GM12891 (cell line): ENCODE data around the gene CBFA2T3.
A peak's percentile ranks its signal among the peaks of the same experiment; 100 is the strongest.

Experiments used
- DNase-seq: peaks from one replicate; pipeline ENCODE4 v3.0.0; 2011; ENCODE audit warnings: low spot score; ENCODE audit not compliant: insufficient read length
- FAIRE-seq: peaks from 2 replicates; lab custom pipeline; 2011; peaks lifted over from hg19 to GRCh38; lab: Jason Lieb, UNC
- PAX5 ChIP-seq: IDR thresholded peaks from 2 replicates; pipeline ENCODE4 v1.6.1; 2011; ENCODE audit warnings: low read length, moderate library complexity, mild to moderate bottlenecking; ENCODE audit not compliant: insufficient read depth, severe bottlenecking
- POLR2A ChIP-seq: IDR thresholded peaks from 2 replicates; pipeline ENCODE4 v1.6.1; 2011; ENCODE audit warnings: low read depth, low read length, control low read depth
- POLR2AphosphoS5 ChIP-seq: IDR thresholded peaks from 2 replicates; pipeline ENCODE4 v1.6.1; 2011; ENCODE audit warnings: low read depth, low read length, control low read depth
- POU2F2 ChIP-seq: IDR thresholded peaks from 2 replicates; pipeline ENCODE4 v1.6.1; 2011; ENCODE audit warnings: low read depth, mild to moderate bottlenecking, control low read depth, low read length, moderate library complexity
- SPI1 ChIP-seq: IDR thresholded peaks from 2 replicates; pipeline ENCODE4 v1.6.1; 2011; ENCODE audit warnings: low read depth, low read length, control low read depth
- TAF1 ChIP-seq: IDR thresholded peaks from 2 replicates; pipeline ENCODE4 v1.6.1; 2011; ENCODE audit warnings: low read depth, low read length, control low read depth

CBFA2T3 gene

DNA sequence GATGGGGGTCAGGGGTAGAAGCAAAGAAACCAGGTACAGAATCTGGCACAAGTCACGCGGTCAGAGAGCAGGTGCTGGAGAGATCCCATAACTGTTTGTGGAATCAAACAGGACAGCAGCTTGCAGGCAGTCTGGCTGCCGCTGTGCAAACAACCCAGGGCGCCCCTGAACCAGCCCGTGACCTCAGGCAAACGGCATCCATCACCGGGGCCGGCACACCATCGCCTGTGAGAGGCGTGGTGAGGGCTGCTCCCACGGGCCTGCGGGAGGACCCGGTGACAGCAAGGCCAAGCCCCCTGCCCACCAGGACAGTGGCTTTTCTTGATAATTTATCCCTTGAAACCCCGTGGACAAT lies 47.9 kb downstream of the CBFA2T3 start:
- FAIRE-seq (no peak), DNase-seq (no peak)
- TF ChIP-seq PAX5 (no peak), POU2F2 (no peak), SPI1 (no peak), POLR2AphosphoS5 (no peak), TAF1 (no peak)

- TF ChIP-seq POLR2A, result no peak
- DNase-seq (no peak), FAIRE-seq (no peak)
Observed at GRCh38 chr16:88928405-88929090, 48.5 kb downstream of the CBFA2T3 start.

DNA sequence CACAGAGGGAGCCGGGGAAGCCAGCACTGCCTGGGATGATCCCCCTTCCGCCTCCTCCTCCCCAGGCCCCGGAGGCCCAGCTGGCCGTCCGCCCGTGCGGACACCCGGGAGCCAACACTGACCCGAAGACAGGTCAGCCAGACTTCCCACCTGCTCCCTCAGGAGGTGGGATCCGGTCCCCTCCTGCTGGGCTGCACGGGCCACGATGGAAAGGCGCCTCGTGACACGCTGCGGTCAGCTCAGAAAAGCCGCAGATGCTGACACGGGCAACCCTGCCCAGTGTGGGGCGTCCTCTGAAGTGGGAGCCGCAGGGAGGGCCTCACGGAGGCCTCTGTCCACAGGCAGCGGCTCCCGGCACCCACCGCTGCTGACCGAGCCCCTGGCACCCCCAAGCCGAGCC lies 49.3 kb downstream of the CBFA2T3 start:
- FAIRE-seq (no peak), DNase-seq (no peak)
- TF ChIP-seq SPI1 (no peak), POLR2A (no peak)

DNA sequence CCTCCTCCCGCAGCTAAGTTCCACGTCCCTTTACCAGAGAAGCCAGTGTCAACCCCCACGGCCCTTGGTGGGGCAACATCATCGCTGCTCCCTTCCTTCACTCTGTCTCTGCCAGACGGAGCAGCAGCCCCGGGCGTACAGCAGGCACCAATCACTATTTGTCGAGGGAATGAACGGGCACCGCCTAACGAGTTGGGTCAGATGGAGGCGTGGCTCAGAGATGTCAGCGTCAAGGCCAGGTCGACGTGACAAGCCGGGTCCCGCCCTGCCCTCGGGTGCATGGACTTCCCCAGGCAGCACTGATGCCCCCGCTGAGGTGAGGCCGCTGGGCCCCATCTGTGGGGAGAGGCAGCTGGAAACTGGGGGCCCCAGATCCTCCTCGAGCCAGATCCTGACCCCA lies 50.0 kb downstream of the CBFA2T3 start:
- FAIRE-seq (no peak), DNase-seq (no peak)
- TF ChIP-seq POLR2AphosphoS5 (no peak), POLR2A (no peak), PAX5 (no peak), SPI1 (no peak), POU2F2 (no peak), TAF1 (no peak)

GRCh38 chr16:88926374-88926990 lies 50.5 kb downstream of the CBFA2T3 start:
- FAIRE-seq (no peak), DNase-seq (no peak)
- TF ChIP-seq POLR2A, result no peak
- TF ChIP-seq TAF1, result no peak

DNA sequence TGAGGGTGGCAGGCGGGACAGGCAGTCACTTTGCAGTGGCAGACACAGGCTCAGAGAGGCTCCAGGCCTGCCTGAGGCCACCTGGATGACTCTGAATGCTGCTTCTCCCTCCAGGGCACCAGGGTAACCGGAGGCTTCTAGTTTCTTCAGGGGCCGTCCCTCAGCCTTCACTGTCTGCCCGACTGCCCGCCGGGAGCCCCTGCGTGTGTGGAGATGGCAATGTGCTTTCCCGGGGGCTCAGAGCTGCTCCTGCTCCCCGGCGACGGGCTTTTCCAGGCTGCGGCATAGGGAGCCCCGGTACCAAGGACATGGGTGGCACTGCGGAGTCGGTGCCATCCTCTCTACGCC lies 51.5 kb downstream of the CBFA2T3 start:
- FAIRE-seq (peak; percentile 79), DNase-seq (no peak)
- TF ChIP-seq SPI1, result no peak
- no peak for TF ChIP-seq POLR2AphosphoS5
- no peak for TF ChIP-seq TAF1
- no peak for TF ChIP-seq POLR2A
- no peak for TF ChIP-seq PAX5
- no peak for TF ChIP-seq POU2F2

- DNase-seq (peak; percentile 88), FAIRE-seq (peak; percentile 20)
- TF ChIP-seq POLR2A (no peak), SPI1 (no peak), TAF1 (no peak), PAX5 (no peak), POU2F2 (no peak), POLR2AphosphoS5 (no peak)
Observed at GRCh38 chr16:88924834-88925539, 52.0 kb downstream of the CBFA2T3 start.

DNA sequence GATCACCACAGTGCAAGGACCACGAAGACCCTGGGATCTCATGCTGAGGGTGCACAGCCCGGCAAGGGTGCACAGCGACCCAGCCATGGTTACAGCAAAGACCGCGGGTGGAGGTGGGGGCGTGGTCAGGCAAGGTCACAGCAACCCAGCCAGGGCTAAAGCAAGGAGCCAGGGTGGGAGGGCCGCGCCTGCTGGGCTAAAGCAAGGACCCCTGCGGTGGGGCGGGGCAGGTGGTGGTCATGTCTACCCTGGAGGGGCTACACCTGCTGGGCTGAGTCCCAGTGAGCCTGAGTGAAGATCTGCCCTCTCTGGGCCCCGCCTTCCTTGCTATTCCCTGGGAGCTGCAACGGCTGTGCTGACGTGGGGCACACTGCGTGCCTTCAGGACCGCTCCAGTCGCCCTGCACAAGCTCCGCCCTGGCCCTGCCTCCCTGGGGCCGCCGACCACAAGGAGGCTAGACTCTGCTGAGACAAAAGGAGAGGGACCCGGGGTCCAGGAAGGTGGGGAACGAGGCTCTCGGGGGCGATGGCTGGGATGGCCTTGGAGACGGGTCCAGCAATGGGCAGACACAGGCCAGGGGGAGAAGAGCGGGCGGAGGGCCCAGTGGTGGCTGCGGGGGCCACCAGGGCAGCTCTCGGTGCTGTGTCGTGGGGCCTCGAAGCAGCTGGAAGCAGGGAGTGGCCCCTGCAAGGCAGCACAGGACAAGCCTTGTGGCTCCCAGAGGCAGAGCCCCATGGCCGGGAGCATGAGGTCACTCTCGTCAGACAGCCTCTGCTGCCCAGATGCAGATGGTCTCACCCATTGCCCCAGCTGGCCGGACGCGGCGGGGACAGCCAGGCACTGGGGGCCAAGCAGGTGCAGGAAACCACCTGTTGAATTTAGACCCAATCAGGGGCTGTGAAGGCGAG lies 52.8 kb downstream of the CBFA2T3 start:
- FAIRE-seq (no peak), DNase-seq (no peak)
- no peak for TF ChIP-seq PAX5

DNA sequence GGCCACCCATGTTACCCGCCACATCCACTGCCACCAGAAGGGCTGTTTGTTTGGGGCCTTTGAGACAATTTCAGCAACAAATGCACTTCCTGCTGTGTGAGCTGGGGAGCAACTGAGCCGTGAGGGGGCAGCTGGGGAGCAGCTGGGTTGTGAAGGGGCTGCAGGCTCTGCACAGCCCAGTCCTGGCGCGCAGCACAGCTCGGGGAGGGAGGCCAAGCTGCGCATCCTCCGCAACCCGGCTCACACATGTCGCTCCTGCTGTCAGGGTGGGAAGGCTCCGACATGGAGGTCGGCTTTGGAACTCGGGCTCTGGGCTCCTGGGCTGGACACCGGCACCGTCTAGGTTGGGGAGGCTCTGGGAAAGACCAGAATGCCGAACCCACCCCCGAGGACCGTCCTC lies 53.6 kb downstream of the CBFA2T3 start:
- DNase-seq (no peak), FAIRE-seq (no peak)
- TF ChIP-seq TAF1, result no peak
- TF ChIP-seq PAX5, result no peak
- TF ChIP-seq POU2F2, result no peak
- TF ChIP-seq SPI1, result no peak
- no peak for TF ChIP-seq POLR2AphosphoS5
- no peak for TF ChIP-seq POLR2A

DNA sequence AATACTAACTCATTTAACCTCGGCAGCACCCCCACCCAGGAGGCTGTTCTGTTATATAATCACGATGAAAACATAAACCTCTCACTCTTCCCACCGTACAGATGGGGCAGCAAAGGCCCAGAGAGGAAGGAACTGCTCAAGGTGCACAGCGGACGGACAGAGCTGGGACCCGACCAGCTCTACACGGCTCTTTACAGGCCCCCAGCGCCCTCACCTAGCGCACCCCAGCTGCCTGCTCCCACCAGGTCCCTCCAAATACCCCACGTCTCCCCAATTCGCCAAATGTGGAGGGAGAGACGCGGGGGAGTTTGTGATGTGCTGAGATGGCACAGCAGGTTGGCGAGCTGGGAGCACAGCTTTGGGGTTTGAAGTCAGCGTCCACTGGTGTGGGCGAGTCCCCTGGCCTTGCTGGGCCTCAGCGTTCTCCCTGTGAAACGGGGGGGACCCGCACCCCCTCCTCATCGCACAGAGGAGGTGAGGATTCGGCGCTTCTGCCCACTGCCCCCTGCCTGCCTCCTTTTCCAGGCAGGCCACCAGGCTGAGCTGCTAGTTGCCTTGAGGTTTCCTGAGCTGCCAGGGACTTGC lies 54.1 kb downstream of the CBFA2T3 start:
- no peak for TF ChIP-seq POLR2AphosphoS5
- no peak for TF ChIP-seq SPI1
- TF ChIP-seq PAX5, result no peak
- TF ChIP-seq POU2F2, result no peak
- no peak for TF ChIP-seq TAF1
- no peak for TF ChIP-seq POLR2A
- FAIRE-seq (no peak), DNase-seq (no peak)
